RWPE1 (cell line): ENCODE data around the gene PROC.

Source experiments
- CTCF ChIA-PET: fragments of 350-600 bp; sonication (Branson Sonifier 250); formaldehyde crosslinking; extraction: SDS; loops from one replicate; lab custom pipeline; 2021; lab: Yijun Ruan, JAX
- POLR2A ChIA-PET: fragments of 400-600 bp; formaldehyde crosslinking; extraction: SDS; loops from one replicate; lab custom pipeline; 2020; ENCODE audit warnings: antibody characterized with exemption; ENCODE audit not compliant: low non-redundant PET; lab: Yijun Ruan, JAX
- DNase-seq: peaks from one replicate; pipeline ENCODE4 v3.0.0; 2012; ENCODE audit warnings: low spot score
- H3K27ac ChIP-seq: fragments of 450-650 bp; 2 replicates; pipeline ENCODE4 v1.5.1; 2017
- TF ChIP-seq, protein P1 (sequence below): fragments of 450-650 bp; conservative IDR thresholded peaks from 2 replicates; pipeline ENCODE4 v1.5.1; 2017; ENCODE audit warnings: low read depth, mild to moderate bottlenecking

PROC gene

DNA sequence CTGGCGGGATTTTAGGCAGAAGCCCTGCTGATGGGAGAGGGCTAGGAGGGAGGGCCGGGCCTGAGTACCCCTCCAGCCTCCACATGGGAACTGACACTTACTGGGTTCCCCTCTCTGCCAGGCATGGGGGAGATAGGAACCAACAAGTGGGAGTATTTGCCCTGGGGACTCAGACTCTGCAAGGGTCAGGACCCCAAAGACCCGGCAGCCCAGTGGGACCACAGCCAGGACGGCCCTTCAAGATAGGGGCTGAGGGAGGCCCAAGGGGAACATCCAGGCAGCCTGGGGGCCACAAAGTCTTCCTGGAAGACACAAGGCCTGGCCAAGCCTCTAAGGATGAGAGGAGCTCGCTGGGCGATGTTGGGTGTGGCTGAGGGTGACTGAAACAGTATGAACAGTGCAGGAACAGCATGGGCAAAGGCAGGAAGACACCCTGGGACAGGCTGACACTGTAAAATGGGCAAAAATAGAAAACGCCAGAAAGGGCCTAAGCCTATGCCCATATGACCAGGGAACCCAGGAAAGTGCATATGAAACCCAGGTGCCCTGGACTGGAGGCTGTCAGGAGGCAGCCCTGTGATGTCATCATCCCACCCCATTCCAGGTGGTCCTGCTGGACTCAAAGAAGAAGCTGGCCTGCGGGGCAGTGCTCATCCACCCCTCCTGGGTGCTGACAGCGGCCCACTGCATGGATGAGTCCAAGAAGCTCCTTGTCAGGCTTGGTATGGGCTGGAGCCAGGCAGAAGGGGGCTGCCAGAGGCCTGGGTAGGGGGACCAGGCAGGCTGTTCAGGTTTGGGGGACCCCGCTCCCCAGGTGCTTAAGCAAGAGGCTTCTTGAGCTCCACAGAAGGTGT, 8.5 kb downstream of the PROC start:
- DNase-seq = no peak
- no peak overlapping the region for H3K27ac ChIP-seq
- ChIA-PET CTCF (interaction anchor here (1.0 to 1.5 kb wide), 2 partner anchors 11 to 12 kb away, joined by 3 to 4 read pairs; no protein-coding TSS in a partner anchor), POLR2A (no interaction called here)
- TF ChIP-seq, protein P1, sequence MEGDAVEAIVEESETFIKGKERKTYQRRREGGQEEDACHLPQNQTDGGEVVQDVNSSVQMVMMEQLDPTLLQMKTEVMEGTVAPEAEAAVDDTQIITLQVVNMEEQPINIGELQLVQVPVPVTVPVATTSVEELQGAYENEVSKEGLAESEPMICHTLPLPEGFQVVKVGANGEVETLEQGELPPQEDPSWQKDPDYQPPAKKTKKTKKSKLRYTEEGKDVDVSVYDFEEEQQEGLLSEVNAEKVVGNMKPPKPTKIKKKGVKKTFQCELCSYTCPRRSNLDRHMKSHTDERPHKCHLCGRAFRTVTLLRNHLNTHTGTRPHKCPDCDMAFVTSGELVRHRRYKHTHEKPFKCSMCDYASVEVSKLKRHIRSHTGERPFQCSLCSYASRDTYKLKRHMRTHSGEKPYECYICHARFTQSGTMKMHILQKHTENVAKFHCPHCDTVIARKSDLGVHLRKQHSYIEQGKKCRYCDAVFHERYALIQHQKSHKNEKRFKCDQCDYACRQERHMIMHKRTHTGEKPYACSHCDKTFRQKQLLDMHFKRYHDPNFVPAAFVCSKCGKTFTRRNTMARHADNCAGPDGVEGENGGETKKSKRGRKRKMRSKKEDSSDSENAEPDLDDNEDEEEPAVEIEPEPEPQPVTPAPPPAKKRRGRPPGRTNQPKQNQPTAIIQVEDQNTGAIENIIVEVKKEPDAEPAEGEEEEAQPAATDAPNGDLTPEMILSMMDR = no peak

DNA sequence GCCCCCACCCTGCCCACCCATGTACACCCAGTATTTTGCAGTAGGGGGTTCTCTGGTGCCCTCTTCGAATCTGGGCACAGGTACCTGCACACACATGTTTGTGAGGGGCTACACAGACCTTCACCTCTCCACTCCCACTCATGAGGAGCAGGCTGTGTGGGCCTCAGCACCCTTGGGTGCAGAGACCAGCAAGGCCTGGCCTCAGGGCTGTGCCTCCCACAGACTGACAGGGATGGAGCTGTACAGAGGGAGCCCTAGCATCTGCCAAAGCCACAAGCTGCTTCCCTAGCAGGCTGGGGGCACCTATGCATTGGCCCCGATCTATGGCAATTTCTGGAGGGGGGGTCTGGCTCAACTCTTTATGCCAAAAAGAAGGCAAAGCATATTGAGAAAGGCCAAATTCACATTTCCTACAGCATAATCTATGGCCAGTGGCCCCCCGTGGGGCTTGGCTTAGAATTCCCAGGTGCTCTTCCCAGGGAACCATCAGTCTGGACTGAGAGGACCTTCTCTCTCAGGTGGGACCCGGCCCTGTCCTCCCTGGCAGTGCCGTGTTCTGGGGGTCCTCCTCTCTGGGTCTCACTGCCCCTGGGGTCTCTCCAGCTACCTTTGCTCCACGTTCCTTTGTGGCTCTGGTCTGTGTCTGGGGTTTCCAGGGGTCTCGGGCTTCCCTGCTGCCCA, 9.3 kb downstream of the PROC start:
- TF ChIP-seq, protein P1 = no peak
- CTCF ChIA-PET = no interaction called here

DNA sequence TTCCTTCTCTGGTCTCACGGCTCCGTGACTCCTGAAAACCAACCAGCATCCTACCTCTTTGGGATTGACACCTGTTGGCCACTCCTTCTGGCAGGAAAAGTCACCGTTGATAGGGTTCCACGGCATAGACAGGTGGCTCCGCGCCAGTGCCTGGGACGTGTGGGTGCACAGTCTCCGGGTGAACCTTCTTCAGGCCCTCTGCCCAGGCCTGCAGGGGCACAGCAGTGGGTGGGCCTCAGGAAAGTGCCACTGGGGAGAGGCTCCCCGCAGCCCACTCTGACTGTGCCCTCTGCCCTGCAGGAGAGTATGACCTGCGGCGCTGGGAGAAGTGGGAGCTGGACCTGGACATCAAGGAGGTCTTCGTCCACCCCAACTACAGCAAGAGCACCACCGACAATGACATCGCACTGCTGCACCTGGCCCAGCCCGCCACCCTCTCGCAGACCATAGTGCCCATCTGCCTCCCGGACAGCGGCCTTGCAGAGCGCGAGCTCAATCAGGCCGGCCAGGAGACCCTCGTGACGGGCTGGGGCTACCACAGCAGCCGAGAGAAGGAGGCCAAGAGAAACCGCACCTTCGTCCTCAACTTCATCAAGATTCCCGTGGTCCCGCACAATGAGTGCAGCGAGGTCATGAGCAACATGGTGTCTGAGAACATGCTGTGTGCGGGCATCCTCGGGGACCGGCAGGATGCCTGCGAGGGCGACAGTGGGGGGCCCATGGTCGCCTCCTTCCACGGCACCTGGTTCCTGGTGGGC, 10.0 kb downstream of the PROC start:
- no peak overlapping the region for H3K27ac ChIP-seq
- CTCF ChIA-PET = interaction anchor here (1.7 kb wide), 1 partner anchor 51 kb away, joined by 4 read pairs; no protein-coding TSS in a partner anchor
- no peak for DNase-seq
- TF ChIP-seq, protein P1 = no peak
- POLR2A ChIA-PET = no interaction called here

More for the DNA sequence above, 9.3 kb downstream of the PROC start:
- no peak overlapping the region for H3K27ac ChIP-seq
- POLR2A ChIA-PET = no interaction called here
- no peak for DNase-seq

DNA sequence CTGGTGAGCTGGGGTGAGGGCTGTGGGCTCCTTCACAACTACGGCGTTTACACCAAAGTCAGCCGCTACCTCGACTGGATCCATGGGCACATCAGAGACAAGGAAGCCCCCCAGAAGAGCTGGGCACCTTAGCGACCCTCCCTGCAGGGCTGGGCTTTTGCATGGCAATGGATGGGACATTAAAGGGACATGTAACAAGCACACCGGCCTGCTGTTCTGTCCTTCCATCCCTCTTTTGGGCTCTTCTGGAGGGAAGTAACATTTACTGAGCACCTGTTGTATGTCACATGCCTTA, 10.5 kb downstream of the PROC start:
- H3K27ac ChIP-seq = no peak overlapping the region
- CTCF ChIA-PET = interaction anchor here (1.7 kb wide), 1 partner anchor 50 kb away, joined by 4 read pairs; no protein-coding TSS in a partner anchor
- TF ChIP-seq, protein P1 = no peak
- POLR2A ChIA-PET = no interaction called here
- DNase-seq = no peak

DNA sequence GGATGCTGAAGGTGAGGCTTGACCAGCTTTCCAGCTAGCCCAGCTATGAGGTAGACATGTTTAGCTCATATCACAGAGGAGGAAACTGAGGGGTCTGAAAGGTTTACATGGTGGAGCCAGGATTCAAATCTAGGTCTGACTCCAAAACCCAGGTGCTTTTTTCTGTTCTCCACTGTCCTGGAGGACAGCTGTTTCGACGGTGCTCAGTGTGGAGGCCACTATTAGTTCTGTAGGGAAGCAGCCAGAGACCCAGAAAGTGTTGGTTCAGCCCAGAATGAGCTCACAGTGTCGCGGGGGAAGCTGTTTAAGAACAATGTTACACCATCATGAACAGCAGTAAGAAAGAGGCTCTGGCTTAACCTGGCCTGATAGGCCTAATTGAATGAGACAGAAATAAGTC, 11.1 kb downstream of the PROC start:
- CTCF ChIA-PET = interaction anchor here (1.7 kb wide), 1 partner anchor 50 kb away, joined by 4 read pairs; no protein-coding TSS in a partner anchor
- DNase-seq = no peak
- H3K27ac ChIP-seq = no peak overlapping the region
- POLR2A ChIA-PET = no interaction called here
- TF ChIP-seq, protein P1 = no peak

DNA sequence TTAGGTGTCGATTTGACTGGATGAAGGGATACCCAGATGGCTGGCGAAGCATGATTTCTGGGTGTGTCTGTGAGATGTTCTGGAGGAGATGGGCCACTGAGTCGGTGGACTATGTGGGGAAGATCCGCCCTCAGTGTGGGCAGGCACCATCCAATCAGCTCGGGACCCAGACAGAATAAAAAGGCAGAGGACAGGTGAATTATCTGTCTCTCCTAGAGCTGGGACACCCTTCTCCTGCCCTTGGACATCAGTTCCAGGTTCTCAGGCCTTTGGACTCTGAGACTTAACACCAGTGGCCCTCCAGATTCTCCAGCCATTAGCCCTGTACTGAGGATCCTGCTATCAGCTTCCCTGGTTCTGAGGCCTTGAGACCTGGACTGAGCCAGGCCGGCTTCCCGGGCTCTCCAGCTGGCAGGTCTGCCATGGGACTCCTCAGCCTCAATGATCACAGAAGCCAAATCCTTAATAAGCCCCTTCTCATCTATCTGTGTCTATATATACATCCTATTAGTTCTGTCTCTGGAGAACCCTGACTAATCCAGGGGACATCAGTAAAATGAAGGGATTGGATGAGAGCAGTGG, 11.7 kb downstream of the PROC start:
- no peak overlapping the region for H3K27ac ChIP-seq
- ChIA-PET POLR2A (no interaction called here), CTCF (no interaction called here)
- DNase-seq = no peak
- TF ChIP-seq, protein P1 = no peak
